Vagina (tissue), 2 donors: ENCODE data around the gene PDZD11.

ENCODE experiments used
- POLR2A ChIP-seq, 2 donors: fragments of 450-650 bp; IDR thresholded peaks; one replicate each; pipeline ENCODE4 v1.6.1; 2017; ENCODE audit warnings: antibody characterized with exemption in 2 of 2, mild to moderate bottlenecking in 2 of 2, moderate library complexity in 2 of 2
- TF ChIP-seq, protein P1 (sequence below), 3 experiments: fragments of 450-650 bp in 2 of 3; fragments of 200-600 bp in 1 of 3; sonication (generic) in 1 of 3; IDR thresholded peaks; one replicate each; pipeline ENCODE4 v1.5.1; 2017 to 2019; ENCODE audit warnings: antibody characterized with exemption in 3 of 3, mild to moderate bottlenecking in 2 of 3, moderate library complexity in 2 of 3

DNA sequence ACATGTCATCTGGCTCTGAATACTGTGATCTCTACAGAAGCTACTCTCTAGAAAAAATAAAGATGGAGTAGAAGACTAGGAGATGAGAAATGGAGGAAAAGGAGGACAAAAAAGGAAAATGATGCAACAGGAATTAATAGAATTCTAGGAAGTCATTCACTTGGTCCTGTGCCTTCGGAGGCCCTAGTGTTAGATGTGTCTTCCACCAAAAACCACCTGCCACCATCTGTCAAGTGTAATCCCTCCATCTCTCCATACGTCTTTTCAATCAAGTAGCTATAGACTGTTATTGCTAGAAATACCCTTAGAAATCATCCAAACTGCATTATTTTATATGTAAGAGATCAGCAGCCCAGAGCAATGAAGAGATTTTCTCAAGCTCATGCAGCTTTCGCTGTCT is 10.6 kb downstream of the PDZD11 start:
- TF ChIP-seq POLR2A (IDR thresholded peaks at IDR 0.05): no peak
- TF ChIP-seq, protein P1, sequence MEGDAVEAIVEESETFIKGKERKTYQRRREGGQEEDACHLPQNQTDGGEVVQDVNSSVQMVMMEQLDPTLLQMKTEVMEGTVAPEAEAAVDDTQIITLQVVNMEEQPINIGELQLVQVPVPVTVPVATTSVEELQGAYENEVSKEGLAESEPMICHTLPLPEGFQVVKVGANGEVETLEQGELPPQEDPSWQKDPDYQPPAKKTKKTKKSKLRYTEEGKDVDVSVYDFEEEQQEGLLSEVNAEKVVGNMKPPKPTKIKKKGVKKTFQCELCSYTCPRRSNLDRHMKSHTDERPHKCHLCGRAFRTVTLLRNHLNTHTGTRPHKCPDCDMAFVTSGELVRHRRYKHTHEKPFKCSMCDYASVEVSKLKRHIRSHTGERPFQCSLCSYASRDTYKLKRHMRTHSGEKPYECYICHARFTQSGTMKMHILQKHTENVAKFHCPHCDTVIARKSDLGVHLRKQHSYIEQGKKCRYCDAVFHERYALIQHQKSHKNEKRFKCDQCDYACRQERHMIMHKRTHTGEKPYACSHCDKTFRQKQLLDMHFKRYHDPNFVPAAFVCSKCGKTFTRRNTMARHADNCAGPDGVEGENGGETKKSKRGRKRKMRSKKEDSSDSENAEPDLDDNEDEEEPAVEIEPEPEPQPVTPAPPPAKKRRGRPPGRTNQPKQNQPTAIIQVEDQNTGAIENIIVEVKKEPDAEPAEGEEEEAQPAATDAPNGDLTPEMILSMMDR (IDR thresholded peaks at IDR 0.05): no peak
